ENCODE data around the gene HERC2. TPM values are rescaled to one million over a fixed set of nuclear protein-coding genes. Genes with fewer than 3 reads are reported as not detected.

HERC2 gene
- total and polyA plus RNA-seq, 7 donors: 11.1 to 85.6 (median 42.5) TPM

- peaks cover 28 to 77% (median 63%) of the 10 kb centered on the region in 4 donors for H3K36me3 ChIP-seq
- TF ChIP-seq EP300 (IDR thresholded peaks at IDR 0.05): no peak
- no peak for TF ChIP-seq POLR2AphosphoS5 (IDR thresholded peaks at IDR 0.05)
- no peak for TF ChIP-seq CTCF (IDR thresholded peaks at IDR 0.05)
- no peak for TF ChIP-seq POLR2A (IDR thresholded peaks at IDR 0.05)
These were observed 208.4 kb downstream of the HERC2 start for GRCh38 chr15:28113394-28114113.

DNA sequence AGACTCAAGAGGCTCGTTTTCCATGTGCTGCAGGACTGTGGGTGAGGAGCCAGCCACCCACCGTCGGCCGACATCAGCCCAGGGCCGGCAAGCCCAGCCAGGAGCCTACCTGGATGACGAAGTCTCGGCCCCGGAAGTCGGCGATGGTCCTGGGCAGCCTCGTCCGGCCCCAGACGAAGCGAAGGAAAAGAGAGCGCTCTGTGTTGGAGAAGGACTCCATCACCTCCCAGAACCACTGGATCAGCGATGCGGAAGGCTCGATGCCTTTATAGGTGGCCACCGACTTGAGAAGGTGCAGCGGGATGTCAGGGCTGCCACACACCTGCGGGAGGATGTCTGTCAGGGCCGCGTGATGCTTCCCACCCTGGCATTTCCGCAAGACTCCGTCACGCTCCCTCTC lies 209.0 kb downstream of the HERC2 start:
- H3K36me3 ChIP-seq: peaks cover 28 to 71% (median 59%) of the 10 kb centered on the region in 4 donors
- H3K4me3 ChIP-seq: no peak overlapping the region
- H3K27ac ChIP-seq: no peak overlapping the region
- no peaks in the 10 kb centered on the region for H3K27me3 ChIP-seq
- no peak for TF ChIP-seq EP300 (IDR thresholded peaks at IDR 0.05)
- no peak for TF ChIP-seq POLR2A (IDR thresholded peaks at IDR 0.05)
- no peak for TF ChIP-seq POLR2AphosphoS5 (IDR thresholded peaks at IDR 0.05)
- TF ChIP-seq CTCF (IDR thresholded peaks at IDR 0.05): no peak
- 97% methylated on average over 26 of the region's 26 CpGs for WGBS, 2 donors
- H3K9me3 ChIP-seq: no peaks in the 10 kb centered on the region
- peak; percentile 49 for DNase-seq
- peaks cover 0 to under 1% (median under 1%) of the 10 kb centered on the region in 4 donors for H3K4me1 ChIP-seq
- intact Hi-C loops (cut with DNase I): no loop called here

More at GRCh38 chr15:28113394-28114113, 208.4 kb downstream of the HERC2 start:
- Histone ChIP-seq H3K9me3 (no peaks in the 10 kb centered on the region), H3K27ac (no peak overlapping the region), H3K4me1 (no peaks in the 10 kb centered on the region), H3K27me3 (no peaks in the 10 kb centered on the region), H3K4me3 (no peak overlapping the region)
- WGBS, 2 donors: 96 to 98% methylated on average over 23 of the region's 23 CpGs
- peak; percentile 59 for DNase-seq
- intact Hi-C loops (cut with DNase I): no loop called here

DNA sequence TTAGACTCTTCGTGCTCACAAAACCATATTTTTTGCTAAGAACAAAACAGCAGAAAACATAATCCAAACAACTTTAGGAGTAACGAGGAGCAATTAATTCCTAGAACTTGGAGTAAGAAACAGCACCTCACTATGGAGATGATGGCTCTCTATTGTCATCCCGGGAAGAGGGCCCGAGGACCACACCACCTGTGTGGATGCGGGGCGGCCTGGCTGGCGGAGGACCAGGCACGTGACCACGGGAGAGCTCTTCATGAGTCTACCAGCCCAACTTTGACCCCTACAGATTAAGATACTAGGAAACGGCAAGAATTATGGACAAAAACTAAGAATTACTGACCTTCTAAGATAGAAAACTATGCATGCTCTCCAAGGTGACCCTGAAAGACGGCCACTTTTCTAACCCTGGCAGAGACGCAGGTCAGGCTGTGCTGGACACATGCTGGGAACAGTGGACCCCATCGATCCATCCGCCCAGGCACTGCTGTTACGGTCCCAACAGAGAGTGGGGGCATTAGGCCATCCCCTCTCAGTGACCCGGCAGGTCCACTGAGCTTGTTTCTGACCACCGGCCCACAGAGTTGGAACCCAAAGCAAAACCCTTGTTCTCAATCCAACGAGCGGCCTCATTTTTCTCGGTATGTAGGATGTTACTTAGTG lies 209.7 kb downstream of the HERC2 start:
- Histone ChIP-seq H3K4me3 (no peak overlapping the region), H3K9me3 (no peaks in the 10 kb centered on the region), H3K36me3 (peaks cover 28 to 63% (median 52%) of the 10 kb centered on the region in 4 donors), H3K27me3 (peaks cover 0 to 7% (median 7%) of the 10 kb centered on the region in 3 donors), H3K27ac (no peak overlapping the region), H3K4me1 (peaks cover 0 to 7% (median 7%) of the 10 kb centered on the region in 4 donors)
- WGBS, 2 donors: 96% methylated on average over 20 of the region's 20 CpGs
- DNase-seq: peak; percentile 52
- TF ChIP-seq POLR2AphosphoS5 (IDR thresholded peaks at IDR 0.05) (no peak), EP300 (IDR thresholded peaks at IDR 0.05) (no peak), POLR2A (IDR thresholded peaks at IDR 0.05) (no peak), CTCF (IDR thresholded peaks at IDR 0.05) (no peak)
- intact Hi-C loops (cut with DNase I): no loop called here

DNA sequence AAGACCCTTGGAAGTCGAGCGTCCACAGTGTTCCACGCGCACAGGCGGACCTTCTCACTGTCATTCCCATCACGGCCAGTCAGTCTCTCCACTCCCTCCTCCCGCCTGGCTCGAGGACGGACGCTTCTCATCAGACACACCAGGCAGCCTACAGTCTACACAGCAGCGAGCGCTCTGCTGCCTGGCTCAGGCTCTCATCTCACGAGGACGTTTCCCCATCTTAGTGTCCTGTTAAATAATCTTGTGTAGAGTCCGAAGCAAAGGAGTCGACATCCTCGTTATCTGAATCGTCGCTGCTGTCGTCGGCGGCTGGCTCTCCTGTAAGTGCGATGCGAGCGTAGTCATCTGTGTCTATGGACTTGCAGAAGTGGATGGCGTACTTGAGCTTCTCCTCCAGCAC lies 210.4 kb downstream of the HERC2 start:
- Histone ChIP-seq H3K27me3 (peaks cover 2 to 14% (median 13%) of the 10 kb centered on the region in 3 donors), H3K36me3 (peaks cover 28 to 56% (median 45%) of the 10 kb centered on the region in 4 donors), H3K4me3 (no peak overlapping the region), H3K27ac (no peak overlapping the region), H3K4me1 (peaks cover 0 to 14% (median 14%) of the 10 kb centered on the region in 4 donors), H3K9me3 (no peaks in the 10 kb centered on the region)
- DNase-seq: peak; percentile 43
- intact Hi-C loops (cut with DNase I): no loop called here
- 91 to 95% methylated on average over 26 of the region's 26 CpGs for WGBS, 2 donors
- no peak for TF ChIP-seq CTCF (IDR thresholded peaks at IDR 0.05)
- no peak for TF ChIP-seq POLR2A (IDR thresholded peaks at IDR 0.05)
- TF ChIP-seq POLR2AphosphoS5 (IDR thresholded peaks at IDR 0.05): no peak
- TF ChIP-seq EP300 (IDR thresholded peaks at IDR 0.05): no peak

Data from sigmoid colon (tissue), 7 donors.